HCT116 (cell line): ENCODE measurements around the gene HHATL. TPM values are rescaled to one million over a fixed set of nuclear protein-coding genes. Genes with fewer than 3 reads are reported as not detected.

Source experiments
- ATAC-seq: fragments of 200-7000 bp; cut with Tn5 transposase; 2 replicates; pipeline ENCODE4 v1.9.1; 2020; ENCODE audit warnings: mild to moderate bottlenecking, moderate library complexity
- BruUV-seq: library from RNA; stranded (reverse); fragments of 400-500 nt; replicated peaks from 2 replicates; lab custom pipeline; 2021; lab: Mats Ljungman, UMichigan
- CTCF ChIA-PET: fragments of 300-600 bp; sonication (Branson Sonifier 250); formaldehyde crosslinking; loops from one replicate; lab custom pipeline; 2021; ENCODE audit warnings: antibody characterized with exemption; lab: Charles Lee
- POLR2A ChIA-PET: fragments of 300-600, 350-600 bp; sonication (Branson Sonifier 250); formaldehyde crosslinking; loops from one replicate; lab custom pipeline; 2021; ENCODE audit warnings: antibody characterized with exemption; lab: Charles Lee
- RAD21 ChIA-PET, 2 experiments: fragments of 300-600 bp; sonication (Branson Sonifier 250); formaldehyde crosslinking; loops; one replicate each; lab custom pipeline; 2023; ENCODE audit warnings: low total read pairs in 2 of 2; ENCODE audit not compliant: uncharacterized antibody in 2 of 2, unreplicated experiment in 2 of 2, low non-redundant PET in 1 of 2; lab: Charles Lee
- DNase-seq: peaks from one replicate; pipeline ENCODE4 v3.0.0-alpha.2; 2010; ENCODE audit warnings: low read depth, low spot score
- H2AFZ ChIP-seq: fragments of 200-600 bp; shearing (Covaris generic), sonication (generic); 2 replicates; pipeline ENCODE4 v1.6.1; 2017; ENCODE audit warnings: low read depth, mixed run types, mixed read lengths, antibody characterized with exemption, low read length; ENCODE audit not compliant: poor library complexity, severe bottlenecking
- H3K27ac ChIP-seq: 2 replicates; pipeline ENCODE4 v1.5.1; 2012; ENCODE audit warnings: low read depth, low read length
- H3K27me3 ChIP-seq: fragments of 200-600 bp; sonication (generic); 2 replicates; pipeline ENCODE4 v1.6.1; 2016; ENCODE audit warnings: mixed run types, low read length, mixed read lengths; ENCODE audit not compliant: insufficient read depth
- H3K36me3 ChIP-seq, 2 experiments: fragments of 200-500 bp in 1 of 2; fragments of 200-600 bp in 1 of 2; sonication (Bioruptor generic) in 1 of 2; sonication (generic) in 1 of 2; 2 replicates each; pipeline versions ENCODE4 v1.5.1 to v1.6.1; 2014 to 2016; ENCODE audit warnings: low read length in 2 of 2, inconsistent platforms in 1 of 2, mixed read lengths in 1 of 2, mixed run types in 1 of 2; ENCODE audit not compliant: insufficient read depth in 2 of 2, control insufficient read depth in 1 of 2
- H3K4me1 ChIP-seq, 2 experiments: fragments of 200-600 bp in 1 of 2; sonication (generic) in 1 of 2; 2 replicates each; pipeline versions ENCODE4 v1.5.1 to v1.6.1; 2012 to 2017; ENCODE audit warnings: low read length in 2 of 2, inconsistent platforms in 1 of 2, mild to moderate bottlenecking in 1 of 2, mixed read lengths in 1 of 2, mixed run types in 1 of 2, moderate library complexity in 1 of 2; ENCODE audit not compliant: insufficient read depth in 2 of 2, control insufficient read depth in 1 of 2
- H3K4me2 ChIP-seq: fragments of 200-600 bp; sonication (generic); 2 replicates; pipeline ENCODE4 v1.6.1; 2017; ENCODE audit warnings: mixed run types, low read length, mixed read lengths
- H3K4me3 ChIP-seq, 2 experiments: fragments of 200-600 bp in 1 of 2; sonication (generic) in 1 of 2; replicated peaks in 1 of 2; 2 replicates each; pipeline ENCODE4 v1.5.1; 2011 to 2016; ENCODE audit warnings: low read length in 2 of 2, control low read depth in 1 of 2, low read depth in 1 of 2, mild to moderate bottlenecking in 1 of 2, mixed read lengths in 1 of 2, mixed run types in 1 of 2
- H3K79me2 ChIP-seq: fragments of 200-600 bp; sonication (generic); 2 replicates; pipeline ENCODE4 v1.6.1; 2017; ENCODE audit warnings: mild to moderate bottlenecking, mixed run types, low read length, moderate library complexity, mixed read lengths; ENCODE audit not compliant: insufficient read depth
- H3K9ac ChIP-seq: fragments of 200-600 bp; sonication (generic); 2 replicates; pipeline ENCODE4 v1.6.1; 2016; ENCODE audit warnings: low read length, mixed read lengths
- H3K9me2 ChIP-seq: fragments of 200-600 bp; sonication (generic), shearing (Covaris generic); 2 replicates; pipeline ENCODE4 v1.6.1; 2017; ENCODE audit warnings: mixed run types, mild to moderate bottlenecking, moderate library complexity; ENCODE audit not compliant: insufficient read depth
- H3K9me3 ChIP-seq, 2 experiments: fragments of 200-500 bp in 1 of 2; fragments of 200-600 bp in 1 of 2; sonication (Bioruptor generic) in 1 of 2; sonication (generic) in 1 of 2; 2 replicates each; pipeline ENCODE4 v1.6.1; 2014 to 2017; ENCODE audit warnings: low read length in 2 of 2, mixed read lengths in 2 of 2, inconsistent platforms in 1 of 2, low read depth in 1 of 2, mild to moderate bottlenecking in 1 of 2, mixed run types in 1 of 2, moderate library complexity in 1 of 2; ENCODE audit not compliant: control insufficient read depth in 1 of 2, insufficient read depth in 1 of 2
- H4K20me1 ChIP-seq: fragments of 200-600 bp; sonication (generic), shearing (Covaris generic); 2 replicates; pipeline ENCODE4 v1.6.1; 2017; ENCODE audit warnings: mixed run types, mild to moderate bottlenecking, moderate library complexity; ENCODE audit not compliant: insufficient read depth
- CEBPB ChIP-seq: IDR thresholded peaks from 2 replicates; pipeline ENCODE4 v1.6.1; 2012; ENCODE audit warnings: low read depth
- CTCF ChIP-seq, 3 experiments: fragments of 200-600 bp in 1 of 3; sonication (generic) in 1 of 3; IDR thresholded peaks in 2 of 3; conservative IDR thresholded peaks in 1 of 3; 2 replicates each; pipeline ENCODE4 v1.5.1; 2012 to 2017; ENCODE audit warnings: low read depth in 2 of 3, low read length in 2 of 3, antibody characterized with exemption in 1 of 3, borderline replicate concordance in 1 of 3, control low read depth in 1 of 3, mild to moderate bottlenecking in 1 of 3, mixed read lengths in 1 of 3, mixed run types in 1 of 3, moderate library complexity in 1 of 3; ENCODE audit not compliant: insufficient read depth in 1 of 3
- EGR1 ChIP-seq: IDR thresholded peaks from 2 replicates; pipeline ENCODE4 v1.6.1; 2012; ENCODE audit warnings: low read depth
- ELF1 ChIP-seq: IDR thresholded peaks from 2 replicates; pipeline ENCODE4 v1.6.1; 2012; ENCODE audit warnings: low read depth, borderline replicate concordance
- EZH2 ChIP-seq: fragments of 200-600 bp; sonication (generic); IDR thresholded peaks from 2 replicates; pipeline ENCODE4 v1.6.1; 2017; ENCODE audit warnings: antibody characterized with exemption, mixed run types
- FOSL1 ChIP-seq: IDR thresholded peaks from 2 replicates; pipeline ENCODE4 v1.6.1; 2012; ENCODE audit warnings: low read depth
- POLR2A ChIP-seq: IDR thresholded peaks from 2 replicates; pipeline ENCODE4 v1.7.0; 2011; ENCODE audit warnings: borderline replicate concordance; ENCODE audit not compliant: insufficient read depth, insufficient read length; ENCODE audit errors: extremely low read depth
- POLR2AphosphoS5 ChIP-seq: IDR thresholded peaks from 2 replicates; pipeline ENCODE4 v1.6.1; 2011; ENCODE audit warnings: mild to moderate bottlenecking, low read depth, low read length, moderate library complexity
- YY1 ChIP-seq: IDR thresholded peaks from 2 replicates; pipeline ENCODE4 v1.6.1; 2011; ENCODE audit warnings: low read length, low read depth, moderate library complexity, mild to moderate bottlenecking; ENCODE audit not compliant: insufficient replicate concordance; ENCODE audit errors: extremely low read depth
- ZFX ChIP-seq: fragments of 450-650 bp; IDR thresholded peaks from 2 replicates; pipeline ENCODE4 v1.6.1; 2017
- intact Hi-C: fragments of 100-400 bp; cut with micrococcal nuclease; formaldehyde crosslinking; loops from 2 replicates; pipeline ENCODE4 v1.10.0; 2022
- total RNA-seq: library from RNA; stranded (reverse); gene quantifications from one replicate; pipeline ENCODE4 v1.2.1, GENCODE V29; 2021; ENCODE audit not compliant: unreplicated experiment
- TF ChIP-seq, protein P1 (sequence below): IDR thresholded peaks from 2 replicates; pipeline ENCODE4 v1.6.1; 2012; ENCODE audit warnings: low read depth
- TF ChIP-seq, protein P2 (sequence below): IDR thresholded peaks from 2 replicates; pipeline ENCODE4 v1.6.1; 2012
- TF ChIP-seq, protein P3 (sequence below): IDR thresholded peaks from 2 replicates; pipeline ENCODE4 v1.6.1; 2012

The HHATL gene
- total RNA-seq, 1 experiment from 2014 or later, result 0.52 TPM

DNA sequence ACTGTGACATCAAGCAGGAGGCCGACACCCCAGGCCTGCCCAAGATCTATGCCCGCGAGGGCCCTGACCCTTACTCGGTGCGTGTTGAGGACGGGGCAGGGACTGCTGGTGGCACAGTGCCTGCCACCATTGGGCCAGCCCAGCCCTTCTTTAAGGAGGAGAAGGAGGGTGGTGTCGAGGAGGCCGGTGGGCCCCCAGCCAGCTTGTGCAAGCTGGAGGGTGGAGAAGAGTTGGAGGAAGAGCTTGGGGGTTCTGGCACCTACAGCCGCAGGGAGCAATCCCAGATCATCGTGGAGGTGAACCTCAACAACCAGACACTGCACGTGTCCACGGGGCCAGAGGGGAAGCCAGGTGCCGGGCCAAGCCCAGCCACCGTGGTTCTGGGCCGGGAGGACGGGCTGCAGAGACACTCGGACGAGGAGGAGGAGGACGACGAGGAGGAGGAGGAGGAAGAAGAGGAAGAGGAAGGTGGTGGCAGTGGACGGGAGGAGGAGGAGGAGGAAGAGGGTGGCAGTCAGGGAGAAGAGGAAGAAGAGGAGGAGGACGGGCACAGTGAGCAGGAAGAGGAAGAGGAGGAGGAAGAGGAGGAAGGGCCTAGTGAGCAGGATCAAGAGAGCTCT lies 43.7 kb downstream of the HHATL start:
- ATAC-seq, result no peak
- RAD21 ChIA-PET, result no interaction called here

DNA sequence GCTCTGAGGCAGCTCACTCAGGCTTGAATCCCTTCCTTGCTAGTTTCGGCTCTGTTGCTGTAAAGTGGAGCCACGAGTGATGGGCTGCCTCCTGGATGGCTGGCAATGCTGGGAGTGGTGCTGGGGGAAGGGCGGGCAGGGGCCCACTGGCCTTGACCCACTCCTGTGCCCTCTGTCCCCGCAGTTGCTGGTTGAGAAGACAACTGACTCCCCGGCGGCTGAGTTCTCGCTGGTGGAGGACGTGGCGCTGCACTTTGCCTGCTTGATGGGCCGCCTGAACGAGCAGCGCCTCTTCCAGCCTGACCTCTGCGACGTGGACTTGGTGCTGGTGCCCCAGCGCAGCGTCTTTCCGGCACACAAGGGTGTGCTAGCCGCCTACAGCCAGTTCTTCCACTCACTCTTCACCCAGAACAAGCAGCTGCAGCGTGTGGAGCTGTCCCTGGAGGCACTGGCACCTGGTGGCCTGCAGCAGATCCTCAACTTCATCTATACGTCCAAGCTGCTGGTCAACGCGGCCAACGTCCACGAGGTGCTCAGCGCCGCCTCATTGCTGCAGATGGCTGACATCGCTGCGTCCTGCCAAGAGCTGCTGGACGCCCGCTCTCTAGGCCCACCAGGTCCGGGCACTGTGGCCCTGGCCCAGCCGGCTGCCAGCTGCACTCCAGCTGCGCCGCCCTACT lies 44.4 kb downstream of the HHATL start:
- TF ChIP-seq, protein P1, sequence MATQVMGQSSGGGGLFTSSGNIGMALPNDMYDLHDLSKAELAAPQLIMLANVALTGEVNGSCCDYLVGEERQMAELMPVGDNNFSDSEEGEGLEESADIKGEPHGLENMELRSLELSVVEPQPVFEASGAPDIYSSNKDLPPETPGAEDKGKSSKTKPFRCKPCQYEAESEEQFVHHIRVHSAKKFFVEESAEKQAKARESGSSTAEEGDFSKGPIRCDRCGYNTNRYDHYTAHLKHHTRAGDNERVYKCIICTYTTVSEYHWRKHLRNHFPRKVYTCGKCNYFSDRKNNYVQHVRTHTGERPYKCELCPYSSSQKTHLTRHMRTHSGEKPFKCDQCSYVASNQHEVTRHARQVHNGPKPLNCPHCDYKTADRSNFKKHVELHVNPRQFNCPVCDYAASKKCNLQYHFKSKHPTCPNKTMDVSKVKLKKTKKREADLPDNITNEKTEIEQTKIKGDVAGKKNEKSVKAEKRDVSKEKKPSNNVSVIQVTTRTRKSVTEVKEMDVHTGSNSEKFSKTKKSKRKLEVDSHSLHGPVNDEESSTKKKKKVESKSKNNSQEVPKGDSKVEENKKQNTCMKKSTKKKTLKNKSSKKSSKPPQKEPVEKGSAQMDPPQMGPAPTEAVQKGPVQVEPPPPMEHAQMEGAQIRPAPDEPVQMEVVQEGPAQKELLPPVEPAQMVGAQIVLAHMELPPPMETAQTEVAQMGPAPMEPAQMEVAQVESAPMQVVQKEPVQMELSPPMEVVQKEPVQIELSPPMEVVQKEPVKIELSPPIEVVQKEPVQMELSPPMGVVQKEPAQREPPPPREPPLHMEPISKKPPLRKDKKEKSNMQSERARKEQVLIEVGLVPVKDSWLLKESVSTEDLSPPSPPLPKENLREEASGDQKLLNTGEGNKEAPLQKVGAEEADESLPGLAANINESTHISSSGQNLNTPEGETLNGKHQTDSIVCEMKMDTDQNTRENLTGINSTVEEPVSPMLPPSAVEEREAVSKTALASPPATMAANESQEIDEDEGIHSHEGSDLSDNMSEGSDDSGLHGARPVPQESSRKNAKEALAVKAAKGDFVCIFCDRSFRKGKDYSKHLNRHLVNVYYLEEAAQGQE, result no peak
- TF ChIP-seq, protein P2, sequence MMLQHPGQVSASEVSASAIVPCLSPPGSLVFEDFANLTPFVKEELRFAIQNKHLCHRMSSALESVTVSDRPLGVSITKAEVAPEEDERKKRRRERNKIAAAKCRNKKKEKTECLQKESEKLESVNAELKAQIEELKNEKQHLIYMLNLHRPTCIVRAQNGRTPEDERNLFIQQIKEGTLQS, result no peak
- no peak for TF ChIP-seq POLR2AphosphoS5
- no peak for TF ChIP-seq ELF1
- TF ChIP-seq CEBPB, result no peak
- TF ChIP-seq, protein P3, sequence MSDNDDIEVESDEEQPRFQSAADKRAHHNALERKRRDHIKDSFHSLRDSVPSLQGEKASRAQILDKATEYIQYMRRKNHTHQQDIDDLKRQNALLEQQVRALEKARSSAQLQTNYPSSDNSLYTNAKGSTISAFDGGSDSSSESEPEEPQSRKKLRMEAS, result no peak
- TF ChIP-seq YY1, result no peak
- TF ChIP-seq FOSL1, result no peak
- TF ChIP-seq EZH2, result no peak
- no peak for TF ChIP-seq CTCF (IDR thresholded peaks at IDR 0.05 in 2 of 3, conservative IDR thresholded peaks at IDR 0.05 in 1 of 3; ENCODE audit: borderline replicate concordance in 1 of 3, insufficient read depth in 1 of 3, low read depth in 2 of 3, low read length in 2 of 3)
- no peak for TF ChIP-seq ZFX
- no peak for TF ChIP-seq EGR1
- no peak for TF ChIP-seq POLR2A
- TF ChIP-seq, all 23 proteins: peak for 0
- no peaks in the 10 kb centered on the region for H4K20me1 ChIP-seq
- ChIA-PET POLR2A (no interaction called here), RAD21 (no interaction called here), CTCF (no interaction called here)
- no peaks in the 10 kb centered on the region for H3K9me3 ChIP-seq
- DNase-seq (no peak), ATAC-seq (no peak)
- H3K4me3 ChIP-seq, result no peak overlapping the region
- H3K27me3 ChIP-seq, result no peaks in the 10 kb centered on the region
- no peak overlapping the region for H3K27ac ChIP-seq
- intact Hi-C loops, result no loop called here
- H2AFZ ChIP-seq, result no peak overlapping the region
- peaks cover 12% of the 10 kb centered on the region; the same call in 1 of the 2 replicates for H3K79me2 ChIP-seq
- H3K4me2 ChIP-seq, result no peak overlapping the region
- no peak overlapping the region for H3K9ac ChIP-seq
- H3K9me2 ChIP-seq, result no peaks in the 10 kb centered on the region
- H3K36me3 ChIP-seq, result 0 out of 4 replicates have a peak, but pooled peaks cover 0 to 3% of the 10 kb centered on the region in 2 experiments
- peaks cover 16 to 31% of the 10 kb centered on the region in 2 experiments for H3K4me1 ChIP-seq
- no TSS peak for BruUV-seq

More for the DNA sequence above, 43.7 kb downstream of the HHATL start:
- H3K27ac ChIP-seq, result no peak overlapping the region
- H3K79me2 ChIP-seq, result peaks cover 6% of the 10 kb centered on the region; the same call in 1 of the 2 replicates
- ChIA-PET POLR2A (no interaction called here), CTCF (no interaction called here)
- H3K9me3 ChIP-seq, result no peaks in the 10 kb centered on the region
- no peak overlapping the region for H2AFZ ChIP-seq
- H3K4me3 ChIP-seq, result no peak overlapping the region
- H3K4me2 ChIP-seq, result no peak overlapping the region
- no TSS peak for BruUV-seq
- DNase-seq, result no peak
- H3K36me3 ChIP-seq, result 0 out of 4 replicates have a peak, but pooled peaks cover 0 to 3% of the 10 kb centered on the region in 2 experiments
- no peaks in the 10 kb centered on the region for H4K20me1 ChIP-seq
- intact Hi-C loops, result no loop called here
- no peak for TF ChIP-seq CEBPB
- no peaks in the 10 kb centered on the region for H3K9me2 ChIP-seq
- no peak overlapping the region for H3K9ac ChIP-seq
- peaks cover 13 to 24% of the 10 kb centered on the region in 2 experiments; a peak in 3 of 4 replicates for H3K4me1 ChIP-seq
- H3K27me3 ChIP-seq, result no peaks in the 10 kb centered on the region
